GM21390 (cell line): ENCODE data around the gene GABRA5.
"Not testable (repeated sequence)": the region's sequence is repeated elsewhere in the genome, so short reads cannot be mapped to it uniquely, and the experiment has no call there.

ENCODE experiments used
- ATAC-seq: cut with Tn5 transposase; IDR thresholded peaks from one replicate; pipeline ENCODE4 v1.9.1; 2021; ENCODE audit not compliant: unreplicated experiment

Gene GABRA5

GRCh38 chr15:26875476-26875850 lies 8.6 kb downstream of the GABRA5 start:
- no peak for ATAC-seq

DNA sequence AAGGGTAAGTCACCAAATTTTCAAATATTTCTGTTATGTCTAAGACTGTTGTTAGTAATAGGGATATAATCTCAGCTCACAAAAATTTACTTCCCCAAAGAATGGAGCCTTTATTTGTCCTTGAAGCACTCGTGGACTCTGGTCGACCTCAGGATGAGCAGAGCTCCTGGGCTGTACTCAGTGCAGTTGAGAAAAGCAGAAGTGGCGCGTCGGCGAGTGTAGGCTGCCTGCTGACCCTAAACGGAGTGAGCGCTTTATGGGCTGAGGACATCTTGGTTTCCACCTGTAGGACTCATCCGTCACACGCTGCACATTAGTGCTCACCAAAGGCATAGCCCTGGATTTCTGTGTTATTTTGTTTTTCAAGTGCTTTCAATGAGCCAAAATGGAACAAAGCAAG lies 11.0 kb downstream of the GABRA5 start:
- no peak for ATAC-seq

GRCh38 chr15:26879706-26880105 lies 12.8 kb downstream of the GABRA5 start:
- no peak for ATAC-seq

DNA sequence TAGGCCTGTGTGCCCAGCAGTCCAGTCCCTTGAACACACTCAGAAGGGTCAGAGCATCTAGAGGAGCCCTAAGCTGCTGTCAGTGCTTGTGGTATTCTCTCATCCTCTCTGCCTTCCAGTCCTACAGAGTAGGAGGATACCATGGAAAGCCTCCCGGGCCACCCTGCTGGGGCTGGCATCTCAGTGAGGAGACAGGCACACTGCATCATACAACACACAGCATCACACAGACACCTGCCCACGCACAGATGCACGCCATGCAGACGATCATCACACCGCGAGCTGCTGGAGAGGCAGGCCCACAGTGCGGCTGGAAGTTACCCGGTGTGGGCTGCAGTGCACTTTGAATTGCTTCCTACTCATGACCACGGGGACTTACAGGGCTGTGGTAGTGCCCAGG lies 15.2 kb downstream of the GABRA5 start:
- ATAC-seq: no peak

DNA sequence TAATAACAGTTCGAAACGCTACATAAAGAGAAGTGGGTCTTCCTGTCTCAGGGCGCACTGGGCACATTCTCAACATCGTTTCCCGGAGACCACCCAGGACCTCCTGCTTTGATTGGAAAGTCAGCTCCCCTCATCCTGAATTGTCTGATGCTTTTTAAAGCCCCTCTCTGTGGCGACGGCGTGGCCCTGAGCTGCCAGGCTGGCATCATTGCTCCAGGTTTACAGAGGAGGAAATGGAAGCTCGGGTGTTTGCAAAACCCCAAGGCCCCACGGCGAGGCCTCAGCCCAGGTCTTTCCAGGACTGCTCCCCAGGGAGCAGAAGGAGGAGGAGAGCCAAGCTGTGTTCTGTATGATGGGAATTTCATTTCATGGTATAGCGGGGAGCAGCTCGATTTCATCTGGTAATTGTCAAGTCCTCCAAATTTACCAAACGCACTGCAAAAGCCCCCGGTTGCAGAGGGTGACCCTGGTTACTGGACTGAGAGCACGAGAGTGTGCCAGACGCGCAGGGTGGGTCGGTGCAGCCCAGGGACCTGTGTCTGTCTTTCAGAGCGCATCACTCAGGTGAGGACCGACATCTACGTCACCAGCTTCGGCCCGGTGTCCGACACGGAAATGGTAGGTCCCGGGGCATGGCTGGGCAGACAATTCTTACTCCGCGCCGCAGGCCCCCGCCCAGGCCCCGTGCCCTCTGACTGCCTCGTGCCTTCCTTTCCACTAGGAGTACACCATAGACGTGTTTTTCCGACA lies 15.9 kb downstream of the GABRA5 start:
- ATAC-seq: no peak

DNA sequence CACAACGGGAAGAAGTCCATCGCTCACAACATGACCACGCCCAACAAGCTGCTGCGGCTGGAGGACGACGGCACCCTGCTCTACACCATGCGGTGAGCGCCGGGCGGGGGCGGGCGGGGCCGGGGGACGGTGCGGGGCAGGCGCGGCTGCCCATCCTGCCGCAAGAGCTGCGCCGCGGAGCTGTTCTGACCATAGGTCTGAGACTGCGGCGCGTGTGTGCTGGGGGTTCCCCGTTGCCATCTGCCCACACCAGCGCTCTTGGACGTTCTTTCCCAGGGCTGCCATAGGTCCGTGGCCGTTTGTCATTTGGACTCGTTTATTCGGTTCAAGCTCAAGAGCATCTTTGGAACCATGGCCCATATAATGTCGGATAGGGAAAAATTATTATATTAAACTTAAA lies 16.6 kb downstream of the GABRA5 start:
- no peak for ATAC-seq

GRCh38 chr15:26886566-26886965 lies 19.7 kb downstream of the GABRA5 start:
- no peak for ATAC-seq

DNA sequence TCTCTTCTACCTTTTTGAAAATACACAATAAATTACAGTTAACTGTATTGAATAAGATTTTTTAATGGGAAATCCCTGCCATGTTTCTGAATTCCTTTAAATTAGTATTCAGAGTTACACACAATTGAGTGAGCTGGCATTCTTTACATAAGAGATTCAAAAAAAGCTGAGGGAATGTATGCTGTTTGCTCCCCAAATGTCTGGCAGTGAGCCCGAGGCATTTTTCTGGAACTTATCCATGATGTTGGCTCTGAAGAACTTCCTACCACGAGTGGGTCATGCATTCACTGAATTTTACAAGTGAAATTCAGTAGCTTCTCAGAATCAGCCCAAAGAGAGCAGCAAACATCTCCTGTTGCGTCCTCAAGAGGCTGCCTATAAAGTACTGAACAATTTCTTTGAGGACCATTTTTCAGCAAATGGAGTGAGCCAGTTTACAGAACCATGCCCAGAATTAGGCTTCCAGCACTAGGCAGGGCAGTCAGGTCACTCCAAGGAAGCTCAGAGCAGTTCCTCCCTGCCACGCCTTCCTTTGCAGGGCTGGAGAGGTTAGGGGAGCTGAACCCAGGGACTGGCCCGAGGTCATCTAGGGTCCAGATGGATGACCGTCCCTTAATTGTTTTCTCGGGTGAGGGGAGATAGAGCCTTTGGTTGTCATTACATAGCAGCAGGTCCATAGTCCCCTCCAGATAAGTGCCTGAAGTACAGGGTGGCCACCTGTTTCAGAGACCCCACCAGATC lies 21.2 kb downstream of the GABRA5 start:
- no peak for ATAC-seq

GRCh38 chr15:26888761-26889160 lies 21.9 kb downstream of the GABRA5 start:
- ATAC-seq: no peak

DNA sequence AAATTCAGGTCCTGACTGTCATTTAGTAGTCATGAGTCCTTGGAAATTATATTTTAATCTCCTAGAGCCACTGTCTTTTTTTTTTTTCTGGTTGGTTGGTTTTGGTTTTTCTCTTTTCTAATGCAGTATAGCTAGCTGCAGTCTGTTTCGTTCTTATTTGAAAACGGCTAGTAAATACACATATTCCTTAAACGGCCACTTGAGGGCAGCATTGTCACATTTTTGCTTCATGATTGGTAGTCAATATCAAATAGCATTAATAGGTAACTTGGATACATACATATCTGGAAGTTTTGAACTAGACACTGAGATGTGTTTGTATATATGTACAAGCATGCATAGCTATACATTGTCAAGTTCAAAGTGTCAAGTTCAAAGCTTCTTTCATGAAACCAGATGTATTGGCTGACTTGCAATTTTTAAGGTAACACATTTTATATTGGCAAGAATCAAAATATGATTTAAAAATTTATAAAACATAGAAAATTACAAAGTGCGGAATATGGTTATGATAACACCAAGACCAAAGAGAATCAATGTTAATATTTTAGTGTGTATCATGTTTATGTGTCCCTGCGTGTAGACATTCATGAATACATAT lies 22.5 kb downstream of the GABRA5 start:
- ATAC-seq: no peak

DNA sequence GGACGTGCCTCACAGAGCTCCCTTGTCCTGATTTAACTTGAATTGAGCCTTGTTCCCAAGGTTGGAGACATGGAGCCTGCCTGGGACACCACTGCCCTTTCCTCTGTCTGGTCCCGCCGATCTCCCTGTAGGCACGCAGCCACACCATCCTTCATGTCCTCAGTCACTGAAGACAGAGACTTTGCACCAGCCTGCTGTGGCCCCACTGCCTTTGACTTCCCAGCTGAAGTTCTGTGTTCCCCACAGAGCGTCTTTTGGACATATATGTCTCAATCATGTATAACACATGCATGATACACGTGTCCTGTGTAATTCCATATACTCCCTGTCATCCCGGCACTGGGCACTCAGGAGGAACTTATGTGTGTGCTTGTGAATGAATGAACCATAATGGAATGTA lies 23.6 kb downstream of the GABRA5 start:
- ATAC-seq: no peak

GRCh38 chr15:26890988-26891387 lies 24.1 kb downstream of the GABRA5 start:
- no peak for ATAC-seq

GRCh38 chr15:26891448-26892181 lies 24.8 kb downstream of the GABRA5 start:
- peak; percentile 42 for ATAC-seq

- ATAC-seq: no peak
Observed at GRCh38 chr15:26892182-26892518, 25.3 kb downstream of the GABRA5 start.

DNA sequence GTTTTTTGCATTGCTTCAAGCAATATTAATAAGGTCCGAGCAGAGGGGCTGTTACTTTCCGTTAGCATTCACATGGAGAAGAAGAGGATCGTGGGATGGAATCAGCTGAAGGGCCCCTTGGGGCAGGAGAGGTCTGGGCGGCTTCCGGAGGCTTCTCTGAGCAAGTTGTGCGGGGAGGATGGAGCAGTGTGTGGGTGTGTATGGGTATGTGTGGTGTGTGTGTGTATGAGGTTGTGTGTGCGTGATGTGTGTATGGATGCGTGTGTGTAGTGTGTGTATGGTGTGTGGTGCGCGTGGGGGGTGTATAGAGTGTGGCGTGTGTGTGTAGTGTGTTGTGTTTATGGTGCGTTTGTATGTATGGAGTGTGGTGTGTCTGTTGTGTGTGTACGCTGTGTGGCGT lies 25.8 kb downstream of the GABRA5 start:
- ATAC-seq: no peak

DNA sequence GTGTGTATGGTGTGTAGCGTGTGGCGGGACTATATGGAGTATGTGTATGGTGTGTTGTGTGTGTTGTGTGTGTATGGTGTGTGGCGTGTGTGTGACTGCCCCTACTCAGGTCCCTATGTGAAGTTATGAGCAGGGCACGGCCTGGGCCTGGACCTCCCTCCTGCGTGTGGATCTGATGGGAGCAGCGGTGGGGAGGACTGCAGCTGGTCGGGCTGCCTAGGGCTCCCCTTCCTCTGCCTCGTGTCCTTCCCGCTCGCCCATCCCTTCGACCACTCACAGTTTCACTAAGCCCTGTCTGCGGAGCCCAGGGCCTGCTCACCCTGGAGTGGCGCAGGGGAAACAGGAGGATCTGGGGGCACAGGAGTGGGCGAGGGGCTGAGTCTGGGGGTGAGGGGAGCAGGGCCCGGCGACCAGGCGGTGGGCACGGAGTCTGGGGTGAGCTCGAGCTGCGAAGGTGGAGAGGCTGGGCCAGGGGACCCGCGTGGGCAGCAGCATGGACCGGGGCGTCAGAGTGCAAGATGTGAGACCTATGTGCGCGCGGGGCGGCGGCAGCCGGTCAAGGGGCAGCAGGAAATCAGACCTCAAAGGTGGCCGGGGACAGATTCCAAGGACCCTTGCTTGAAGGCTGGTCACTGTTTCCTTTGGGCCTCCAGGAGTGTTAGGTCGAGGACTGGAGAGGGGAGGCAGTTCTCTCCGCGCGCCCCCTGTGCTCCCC lies 26.6 kb downstream of the GABRA5 start:
- no peak for ATAC-seq

- ATAC-seq: no peak
Observed at GRCh38 chr15:26894181-26894580, 27.3 kb downstream of the GABRA5 start.

- ATAC-seq: not testable (repeated sequence)
Observed at GRCh38 chr15:26895346-26895745, 28.5 kb downstream of the GABRA5 start.

- ATAC-seq: no peak
Observed at GRCh38 chr15:26899658-26900057, 32.8 kb downstream of the GABRA5 start.

- no peak for ATAC-seq
Observed at GRCh38 chr15:26901041-26901440, 34.2 kb downstream of the GABRA5 start.

GRCh38 chr15:26910715-26911114 lies 43.9 kb downstream of the GABRA5 start:
- no peak for ATAC-seq
